HG02759 (cell line): ENCODE results near the gene GGT1.
"Not testable (repeated sequence)": the region's sequence is repeated elsewhere in the genome, so short reads cannot be mapped to it uniquely, and the experiment has no call there.

ENCODE experiments used
- ATAC-seq: cut with Tn5 transposase; IDR thresholded peaks from one replicate; pipeline ENCODE4 v1.9.1; 2021; ENCODE audit warnings: mild to moderate bottlenecking, moderate library complexity; ENCODE audit not compliant: unreplicated experiment

GGT1 gene

GRCh38 chr22:24633231-24634023 lies 30.4 kb downstream of the GGT1 start:
- not testable (repeated sequence) for ATAC-seq

DNA sequence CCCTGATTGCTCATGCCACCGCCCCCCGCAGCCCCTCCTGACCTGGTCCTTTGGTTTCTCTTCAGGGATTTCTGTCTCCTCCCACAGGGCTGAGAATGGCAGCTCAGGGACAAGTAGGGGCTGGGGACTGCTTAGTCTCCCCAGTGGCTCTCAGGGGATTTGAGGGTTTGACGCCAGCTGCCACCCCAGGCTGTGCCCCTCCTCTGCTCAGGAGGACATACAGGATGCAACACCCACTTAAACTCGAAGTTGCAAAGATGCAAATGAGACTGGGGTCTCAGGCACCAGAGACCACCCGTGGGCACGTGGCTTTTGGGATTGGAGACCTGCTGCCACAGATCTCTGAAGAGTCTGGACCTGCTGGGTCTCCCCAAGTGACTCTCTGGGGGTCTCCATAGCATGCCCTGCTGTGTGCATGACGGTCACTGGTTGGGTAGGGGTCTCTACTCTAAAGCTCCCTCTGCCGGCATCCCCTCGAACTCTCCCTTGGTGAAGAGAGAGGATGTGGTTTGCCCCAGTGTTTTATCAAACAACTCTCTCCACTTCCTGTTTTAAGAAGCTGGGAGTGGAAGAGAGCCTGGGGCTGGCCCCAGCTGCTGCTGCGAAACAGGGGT lies 31.9 kb downstream of the GGT1 start:
- ATAC-seq: not testable (repeated sequence)

DNA sequence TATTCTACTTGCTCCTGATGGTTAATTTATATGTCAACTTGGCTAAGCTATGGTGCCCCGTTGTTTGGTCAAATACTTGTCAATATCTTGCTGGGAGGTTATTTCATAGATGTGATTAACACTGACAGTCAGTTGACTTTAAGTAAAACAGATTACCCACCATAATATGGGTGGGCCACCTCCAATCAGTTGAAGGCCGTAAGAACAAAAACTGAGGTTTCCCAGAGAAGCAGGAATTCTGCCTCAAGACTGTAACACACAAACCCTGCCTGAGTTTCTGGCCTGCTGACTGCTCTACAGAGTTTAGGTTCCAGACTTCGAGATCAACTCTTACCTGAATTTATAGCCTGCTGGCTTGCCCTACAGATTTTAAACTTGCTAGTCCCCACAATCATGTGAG lies 33.5 kb downstream of the GGT1 start:
- not testable (repeated sequence) for ATAC-seq

DNA sequence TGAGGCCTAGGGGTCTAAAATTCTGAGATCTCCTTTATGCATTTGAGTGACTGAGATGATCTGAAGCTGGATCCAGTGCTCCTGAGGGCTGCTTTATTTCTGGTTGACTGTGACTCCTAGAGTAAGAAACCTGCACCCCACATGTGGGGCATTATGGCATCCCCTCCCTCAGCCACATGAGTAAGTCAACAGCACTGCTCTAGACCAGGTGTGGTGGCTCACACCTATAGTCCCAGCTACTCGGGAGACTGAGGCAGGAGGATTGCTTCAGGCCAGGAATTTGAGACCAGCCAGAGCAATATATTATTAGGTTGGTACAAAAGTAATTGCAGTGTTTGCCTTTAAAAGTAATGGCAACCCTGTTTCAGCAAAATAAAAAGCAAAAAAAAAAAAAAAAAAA lies 39.3 kb downstream of the GGT1 start:
- not testable (repeated sequence) for ATAC-seq

GRCh38 chr22:24644409-24644808 lies 41.4 kb downstream of the GGT1 start:
- ATAC-seq: not testable (repeated sequence)

DNA sequence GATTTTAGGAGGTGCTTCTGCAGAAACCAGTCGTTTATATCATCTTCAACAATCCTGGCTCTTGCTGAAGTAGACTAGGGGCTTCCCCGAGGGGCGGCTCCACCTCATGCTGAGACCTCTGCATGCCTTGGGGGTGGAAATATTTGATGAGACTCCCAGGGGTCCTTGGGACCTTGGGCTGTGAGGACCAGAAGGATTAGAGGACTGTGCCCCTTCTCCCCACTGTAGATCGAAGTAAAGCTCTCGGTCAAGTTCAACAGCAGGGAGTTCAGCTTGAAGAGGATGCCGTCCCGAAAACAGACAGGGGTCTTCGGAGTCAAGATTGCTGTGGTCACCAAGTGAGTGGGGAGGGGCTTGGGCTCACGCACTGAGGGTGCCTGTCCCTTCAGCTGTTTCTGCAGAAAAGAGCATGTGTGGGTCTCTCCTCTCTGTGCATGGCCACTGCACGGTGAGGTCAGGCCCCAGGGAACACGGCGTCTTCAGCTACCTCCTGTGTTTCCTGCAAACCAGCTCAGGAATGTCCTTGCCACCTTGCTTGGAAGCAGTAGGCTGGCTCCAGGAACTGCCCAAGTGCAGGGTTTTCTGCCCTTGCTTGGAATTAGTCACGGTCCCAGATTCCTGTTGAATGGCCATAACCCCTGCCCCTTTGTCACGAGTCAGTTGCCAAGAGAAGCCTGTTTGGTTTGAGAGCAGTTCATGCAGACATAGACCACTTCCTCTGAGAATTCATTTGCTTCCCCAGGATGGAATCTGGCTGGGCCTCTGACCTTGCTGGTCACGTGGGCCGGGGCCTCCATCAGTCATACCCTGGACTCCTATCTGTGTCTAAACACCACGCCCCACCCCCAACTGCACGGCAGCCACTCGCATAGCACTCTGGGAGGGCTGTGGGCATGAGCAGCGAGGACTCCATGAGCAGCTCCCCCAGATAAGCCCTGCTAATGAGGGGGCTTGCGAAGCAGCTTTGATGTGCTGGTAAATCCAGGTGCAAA lies 42.7 kb downstream of the GGT1 start:
- ATAC-seq: not testable (repeated sequence)

DNA sequence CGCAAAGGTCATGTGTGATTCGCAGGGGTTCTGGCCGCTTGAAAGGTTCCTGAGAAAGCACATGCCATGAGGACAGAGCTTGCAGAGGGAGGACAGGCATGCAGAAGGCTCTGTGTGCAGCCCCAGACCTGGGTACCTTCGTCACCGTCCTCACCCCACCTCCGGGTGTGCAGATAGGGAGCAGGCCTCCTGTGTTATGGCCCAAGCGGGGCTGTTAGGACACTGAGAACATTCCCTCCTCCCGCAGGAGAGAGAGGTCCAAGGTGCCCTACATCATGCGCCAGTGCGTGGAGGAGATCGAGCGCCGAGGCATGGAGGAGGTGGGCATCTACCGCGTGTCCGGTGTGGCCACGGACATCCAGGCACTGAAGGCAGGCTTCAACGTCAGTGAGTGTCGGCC lies 43.8 kb downstream of the GGT1 start:
- not testable (repeated sequence) for ATAC-seq

GRCh38 chr22:24649371-24649770 lies 46.4 kb downstream of the GGT1 start:
- not testable (repeated sequence) for ATAC-seq

GRCh38 chr22:24650884-24651283 lies 47.9 kb downstream of the GGT1 start:
- not testable (repeated sequence) for ATAC-seq

DNA sequence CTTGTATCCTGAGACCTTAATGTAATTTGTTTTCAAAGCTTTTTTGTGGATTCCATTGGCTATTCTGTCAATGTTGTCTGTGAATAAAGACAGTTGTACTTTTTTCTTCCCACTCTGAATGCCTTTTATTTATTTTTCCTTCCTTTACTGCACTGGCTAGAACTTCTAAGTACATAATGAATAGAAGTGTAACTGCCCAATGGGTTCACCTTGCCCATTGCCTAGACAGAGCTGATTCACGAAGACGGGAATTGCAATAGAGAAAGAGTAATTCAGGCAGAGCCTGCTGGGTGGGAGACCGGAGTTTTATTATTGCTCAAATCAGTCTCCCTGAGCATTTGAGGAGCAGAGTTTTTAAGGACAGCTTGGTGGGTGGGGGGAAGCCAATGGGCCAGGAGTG lies 62.4 kb downstream of the GGT1 start:
- not testable (repeated sequence) for ATAC-seq

DNA sequence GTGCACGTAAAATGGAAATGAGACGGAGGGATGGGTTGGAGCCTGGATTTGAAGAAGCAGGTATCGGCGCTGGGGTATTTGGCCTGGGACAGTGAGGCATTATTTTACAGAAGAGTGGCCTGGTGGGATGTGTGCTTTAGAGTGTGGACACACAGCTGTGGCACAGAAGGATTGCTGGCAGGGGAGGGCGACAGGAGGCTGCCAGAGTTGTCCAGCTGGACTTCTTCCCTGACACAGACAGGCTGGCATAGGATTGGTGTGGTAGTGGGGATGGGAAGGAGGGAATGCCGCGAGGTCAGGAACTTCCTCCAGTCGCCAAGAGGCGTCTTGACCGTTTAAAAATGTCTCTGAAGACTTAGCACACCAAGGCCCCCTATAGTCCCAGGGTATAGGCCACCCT lies 64.9 kb downstream of the GGT1 start:
- ATAC-seq: not testable (repeated sequence)

GRCh38 chr22:24672532-24672931 lies 69.5 kb downstream of the GGT1 start:
- ATAC-seq: not testable (repeated sequence)
